Measurements from ENCODE around the gene NCLN.
"Not testable (repeated sequence)": the region's sequence is repeated elsewhere in the genome, so short reads cannot be mapped to it uniquely, and the experiment has no call there.

Gene NCLN

DNA sequence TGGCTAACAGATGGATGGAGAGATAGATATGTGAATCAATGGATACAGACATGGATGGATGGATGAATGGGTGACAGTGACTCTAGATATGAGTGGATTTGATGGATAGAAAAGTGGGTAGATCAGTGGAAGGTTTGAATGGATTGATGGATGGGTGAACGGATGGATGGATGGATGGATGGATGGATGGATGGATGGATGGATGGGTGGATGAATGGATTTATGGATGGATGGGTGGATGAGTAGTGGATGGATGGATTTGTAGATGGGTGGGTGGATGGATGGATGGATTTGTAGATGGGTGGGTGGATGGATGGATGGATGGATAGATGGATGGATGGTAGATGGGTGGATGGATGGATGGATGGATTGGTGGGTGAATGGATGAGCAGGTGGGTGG lies 45.6 kb downstream of the NCLN start:
- no peak for DNase-seq

DNA sequence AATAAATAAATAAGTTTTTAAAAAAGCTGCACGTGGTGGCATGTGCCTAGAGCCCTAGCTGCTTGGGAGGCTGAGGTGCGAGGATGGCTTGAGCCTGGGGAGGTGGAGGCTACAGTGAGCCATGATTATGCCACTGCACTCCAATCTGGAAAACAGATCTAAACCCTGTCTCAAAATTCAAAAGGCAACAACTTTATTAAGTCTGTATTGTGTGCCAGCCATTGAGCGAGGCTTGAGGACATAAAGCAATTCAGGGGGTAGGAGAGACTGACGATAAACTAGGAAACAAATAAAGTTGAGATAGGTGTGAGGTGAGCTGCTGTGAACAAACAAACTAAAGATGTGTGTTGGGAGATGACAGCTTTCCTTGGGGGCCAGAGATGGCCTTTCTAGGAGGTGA lies 47.4 kb downstream of the NCLN start:
- DNase-seq: no peak

DNA sequence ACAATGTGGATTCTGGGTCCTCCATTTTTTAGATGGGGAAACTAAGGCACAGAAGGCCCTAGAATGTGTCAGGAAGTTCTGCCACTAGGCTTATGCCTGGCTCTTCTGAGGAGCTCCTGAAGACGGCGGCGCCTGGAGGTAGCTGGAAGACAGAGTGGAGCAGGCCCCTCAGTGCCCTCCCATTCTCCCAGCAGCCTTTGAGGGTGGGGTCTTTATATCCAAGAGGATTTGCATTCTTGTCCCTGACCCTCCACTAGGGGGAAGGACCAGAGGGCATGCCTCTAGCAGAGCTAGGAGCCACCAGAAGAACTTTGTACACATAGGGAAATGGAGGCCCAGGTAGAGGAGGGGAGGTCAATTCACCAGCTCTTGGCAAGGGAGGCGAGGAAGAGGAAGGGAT lies 48.1 kb downstream of the NCLN start:
- DNase-seq: no peak

DNA sequence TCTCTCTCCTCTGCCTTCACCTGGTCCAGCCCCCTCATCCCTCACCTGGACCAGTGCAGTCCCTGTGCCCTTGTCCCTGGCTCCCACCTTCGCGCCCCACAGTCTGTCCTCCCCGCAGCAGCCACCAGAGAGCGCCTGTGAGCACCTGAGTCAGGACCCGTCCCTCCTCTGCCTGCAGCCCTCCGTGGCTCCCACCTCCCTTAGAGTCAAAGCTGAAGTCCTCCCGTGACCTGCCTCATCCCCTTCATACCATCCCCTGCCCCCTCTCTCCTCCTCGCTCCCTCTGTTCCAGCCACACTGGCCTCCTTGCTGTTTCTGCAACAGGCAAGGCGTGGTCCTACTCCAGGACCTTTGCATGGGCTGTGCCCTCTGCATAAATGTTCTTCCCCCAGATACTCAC lies 49.1 kb downstream of the NCLN start:
- DNase-seq: no peak

DNA sequence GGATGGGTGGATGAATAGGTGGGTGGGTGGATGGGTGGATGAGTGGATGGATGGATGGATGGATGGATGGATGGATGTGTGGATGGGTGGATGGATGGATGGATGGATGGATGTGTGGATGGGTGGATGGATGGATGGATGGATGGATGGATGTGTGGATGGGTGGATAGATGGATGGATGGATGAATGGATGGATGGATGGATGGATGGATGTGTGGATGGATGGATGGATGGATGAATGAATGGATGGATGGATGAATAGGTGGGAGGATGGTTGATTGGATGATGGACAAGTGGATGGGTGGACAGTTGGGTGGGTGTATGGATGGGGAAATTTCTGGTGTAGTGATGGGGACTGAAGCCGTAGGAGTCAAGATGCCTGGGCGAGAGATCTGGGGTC lies 49.9 kb downstream of the NCLN start:
- not testable (repeated sequence) for DNase-seq

DNA sequence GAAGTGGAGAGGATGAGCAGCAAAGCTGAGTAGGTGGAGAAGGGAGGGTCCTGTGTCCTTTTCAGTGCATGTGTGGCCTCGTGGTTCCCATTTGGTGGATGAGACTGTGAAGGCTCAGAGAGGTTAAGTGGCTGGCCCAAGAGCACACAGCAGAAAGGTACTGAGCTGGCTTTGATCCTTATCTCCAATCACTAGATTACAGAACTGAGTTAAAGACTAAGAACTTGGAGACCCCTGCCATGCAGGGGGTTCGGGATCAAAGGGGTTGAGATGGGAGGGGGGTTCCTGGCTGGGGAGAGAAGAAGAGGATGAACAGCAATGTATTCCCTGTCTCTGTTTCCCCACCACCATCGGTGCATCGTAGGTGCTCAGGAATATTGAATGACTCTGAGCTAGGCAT lies 50.5 kb downstream of the NCLN start:
- DNase-seq: no peak

DNA sequence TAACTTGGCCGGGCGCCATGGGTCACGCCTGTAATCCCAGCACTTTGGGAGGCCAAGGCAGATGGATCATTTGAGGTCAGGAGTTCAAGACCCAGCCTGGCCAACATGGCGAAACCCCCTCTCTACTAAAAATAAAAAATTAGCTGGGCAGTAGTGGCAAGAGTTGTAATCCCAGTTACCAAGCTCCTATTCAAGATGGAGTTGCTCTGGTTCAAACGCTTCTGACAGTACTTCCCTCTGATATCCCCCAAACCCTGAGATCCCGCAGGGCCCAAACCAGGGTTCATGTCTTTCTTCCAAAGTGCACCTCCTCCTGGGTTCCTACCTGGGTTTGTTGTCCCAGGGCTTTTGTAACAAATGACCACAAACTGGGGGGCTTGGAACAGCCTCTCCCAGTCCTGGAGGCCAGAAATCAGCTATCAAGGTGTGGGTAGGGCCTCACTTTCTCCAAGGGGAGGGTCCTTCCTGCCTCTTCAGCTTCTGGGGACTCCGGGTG lies 52.4 kb downstream of the NCLN start:
- no peak for DNase-seq

DNA sequence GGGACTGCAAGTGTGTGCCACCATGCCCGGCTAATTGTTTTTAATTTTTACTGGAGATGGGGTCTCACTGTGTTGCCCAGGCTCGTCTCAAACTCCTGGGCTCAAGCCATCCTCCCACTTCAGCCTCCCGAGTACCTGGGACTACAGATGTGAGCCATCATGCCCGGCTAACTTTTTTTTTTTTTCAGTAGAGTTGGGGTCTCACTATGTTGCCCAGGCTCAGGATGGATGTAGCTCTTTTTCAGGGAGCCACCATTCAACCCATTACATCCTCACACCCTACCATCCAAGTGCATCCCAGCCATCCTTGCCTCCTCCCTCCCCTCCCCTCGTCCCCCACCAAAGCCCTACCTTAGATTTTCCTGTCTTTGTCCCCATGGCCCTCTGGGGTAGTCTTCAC lies 53.6 kb downstream of the NCLN start:
- DNase-seq: no peak

DNA sequence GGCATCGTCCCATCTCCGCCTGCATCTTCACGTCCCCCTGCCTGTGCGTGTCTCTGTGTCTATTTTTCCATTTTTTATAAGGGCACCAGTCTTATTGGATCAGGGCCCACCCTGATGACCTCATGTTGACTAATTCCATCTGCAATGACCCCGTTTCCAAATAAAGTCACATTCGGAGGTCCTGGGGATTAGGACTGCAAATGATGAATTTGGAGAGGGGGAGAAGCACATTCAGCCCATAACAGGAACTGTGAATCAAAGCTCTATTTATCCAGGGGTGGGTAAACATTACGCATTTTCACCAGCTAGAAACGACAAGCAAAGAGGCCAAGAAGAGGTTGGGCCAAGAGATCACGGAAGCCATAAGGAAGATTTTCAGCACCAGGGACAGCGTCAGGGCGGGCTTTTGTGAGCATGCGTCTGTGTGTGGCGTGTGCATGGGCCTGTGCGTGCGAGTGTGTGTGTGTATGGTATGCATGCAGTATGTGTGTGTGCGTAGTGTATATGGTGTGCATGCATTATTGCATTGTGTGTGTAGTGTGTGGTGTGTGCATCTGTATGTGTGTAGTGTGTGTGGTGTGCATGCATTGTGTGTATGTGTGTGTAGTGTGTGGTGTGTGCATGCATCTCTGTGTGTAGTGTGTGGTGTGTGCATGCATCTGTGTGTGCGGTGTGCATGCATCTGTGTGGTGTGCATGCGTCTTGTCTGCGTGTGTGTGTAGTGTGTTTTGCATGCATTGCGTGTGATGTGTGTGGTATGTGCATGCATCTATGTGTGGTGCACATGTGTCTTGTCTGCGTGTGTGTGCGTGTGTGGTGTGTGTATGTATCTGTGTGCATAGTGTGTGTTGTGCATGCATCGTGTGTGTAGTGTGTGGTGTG lies 58.3 kb downstream of the NCLN start:
- DNase-seq: peak; percentile 51

DNA sequence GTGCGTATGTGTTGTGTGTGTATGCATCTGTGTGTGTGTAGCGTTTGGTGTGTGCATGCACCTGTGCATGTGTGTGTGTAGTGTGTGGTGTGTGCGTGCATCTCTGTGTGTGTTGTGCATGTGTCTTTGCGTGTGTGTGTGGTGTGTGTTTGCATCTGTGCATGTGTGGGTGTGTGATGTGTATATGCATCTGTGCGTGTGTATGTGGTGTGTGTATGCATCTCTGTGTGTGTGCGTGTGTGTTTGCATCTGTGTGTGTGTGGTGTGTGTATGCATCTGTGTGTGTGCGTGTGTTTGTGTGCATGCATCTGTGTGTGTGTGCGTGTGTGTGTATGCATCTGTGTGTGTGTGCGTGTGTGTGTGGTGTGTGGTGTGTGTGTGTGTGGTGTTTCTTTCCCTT lies 59.3 kb downstream of the NCLN start:
- DNase-seq: no peak

DNA sequence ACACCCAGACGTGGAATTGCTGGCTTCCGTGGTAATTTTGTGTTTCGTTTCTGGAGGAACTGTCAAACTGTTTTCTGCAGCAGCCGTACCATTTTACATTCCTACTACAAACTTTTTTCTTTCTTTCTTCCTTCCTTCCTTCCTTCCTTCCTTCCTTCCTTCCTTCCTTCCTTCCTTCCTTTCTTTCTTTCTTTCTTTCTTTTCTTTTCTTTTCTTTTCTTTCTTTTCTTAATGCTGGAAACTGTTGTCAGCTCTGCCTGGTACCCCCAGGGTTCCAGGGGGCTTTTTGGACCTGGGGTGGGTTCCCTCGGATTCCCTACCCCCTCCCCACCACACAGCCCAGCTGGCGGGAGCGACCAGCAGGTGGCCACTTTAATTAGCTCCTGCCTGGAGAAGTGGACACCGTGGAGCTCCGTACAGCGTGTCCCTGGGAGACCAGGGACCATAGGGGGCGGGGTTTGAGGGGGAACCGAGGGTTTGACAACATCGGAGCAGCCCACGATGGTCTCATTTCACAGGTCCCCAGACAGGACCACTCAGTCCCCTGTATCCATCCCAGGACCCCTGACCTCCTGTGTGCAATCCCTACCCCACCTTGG lies 63.1 kb downstream of the NCLN start:
- DNase-seq: no peak

DNA sequence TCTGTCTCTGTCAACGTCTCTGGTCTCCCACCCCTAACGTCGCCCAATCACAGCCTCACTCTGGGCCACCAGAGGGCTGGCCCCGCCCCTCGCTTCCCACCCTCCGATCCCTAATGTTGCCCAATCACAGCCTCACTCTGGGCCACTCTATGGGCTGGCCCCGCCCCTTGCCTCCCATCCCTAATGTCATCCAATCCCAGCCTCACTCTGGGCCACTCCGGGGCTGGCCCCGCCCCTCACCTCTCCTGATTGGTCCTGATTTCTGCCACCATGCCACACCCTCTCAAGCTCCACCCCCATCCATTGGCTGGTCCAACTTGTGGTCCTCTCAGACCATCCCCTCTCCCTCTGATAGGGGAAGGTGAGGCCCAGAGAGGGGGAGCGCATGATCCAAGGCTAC lies 63.7 kb downstream of the NCLN start:
- no peak for DNase-seq

DNA sequence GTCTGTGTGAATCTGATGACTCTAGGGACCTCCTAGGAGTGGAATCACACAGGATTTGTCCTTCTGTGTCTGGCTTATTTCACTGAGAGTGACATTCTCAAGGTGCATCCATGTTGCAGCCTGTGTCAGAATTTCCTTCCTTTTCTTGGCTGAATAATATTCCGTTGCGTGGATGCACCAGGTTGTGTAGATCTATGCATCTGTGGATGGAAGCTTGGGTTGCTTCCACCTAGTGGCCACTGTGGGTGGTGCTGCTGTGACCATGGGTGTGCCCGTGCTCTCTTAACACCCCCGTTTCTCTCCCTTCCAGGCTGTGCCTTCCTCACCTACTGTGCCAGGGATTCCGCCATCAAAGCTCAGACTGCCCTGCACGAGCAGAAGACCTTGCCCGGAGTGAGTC lies 64.9 kb downstream of the NCLN start:
- DNase-seq: no peak

DNA sequence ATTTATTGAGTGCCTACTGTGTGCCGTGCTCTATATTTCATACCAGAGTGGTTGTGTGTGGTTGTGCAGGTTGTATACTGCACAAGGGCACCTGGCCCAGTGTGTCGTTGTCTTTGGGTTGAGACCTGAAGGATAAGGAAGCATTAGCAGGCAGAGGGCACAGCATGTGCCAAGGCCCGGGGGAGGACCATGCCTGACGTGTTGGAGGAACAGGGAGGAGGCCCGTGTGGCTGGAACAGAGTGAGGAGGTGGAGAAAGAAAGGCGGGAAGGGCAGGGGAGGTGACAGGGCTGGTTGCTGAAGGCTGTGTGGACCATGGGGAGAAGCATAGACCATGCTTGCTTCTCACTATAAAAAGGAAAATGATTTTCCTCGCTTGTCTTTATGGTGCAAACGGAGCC lies 65.5 kb downstream of the NCLN start:
- no peak for DNase-seq

DNA sequence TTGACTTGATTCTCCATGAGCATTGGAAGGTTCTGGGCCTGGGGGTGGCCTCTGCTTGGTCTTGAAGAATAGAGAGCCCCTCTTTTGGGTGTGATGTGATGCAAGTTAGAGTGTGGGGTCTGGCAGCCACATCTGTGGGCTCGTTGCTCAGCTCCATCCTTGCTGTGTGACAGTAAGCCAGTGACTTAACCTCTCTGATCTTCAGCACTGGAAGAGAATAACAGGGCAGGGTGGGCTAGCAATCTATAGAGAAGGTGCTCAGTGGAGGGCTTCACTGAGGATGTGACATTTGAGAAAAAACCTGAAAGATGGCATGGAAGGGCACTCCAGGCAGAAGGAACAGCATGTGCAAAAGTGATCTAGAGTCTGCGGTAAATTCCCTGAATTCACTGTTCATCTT lies 66.9 kb downstream of the NCLN start:
- no peak for DNase-seq

DNA sequence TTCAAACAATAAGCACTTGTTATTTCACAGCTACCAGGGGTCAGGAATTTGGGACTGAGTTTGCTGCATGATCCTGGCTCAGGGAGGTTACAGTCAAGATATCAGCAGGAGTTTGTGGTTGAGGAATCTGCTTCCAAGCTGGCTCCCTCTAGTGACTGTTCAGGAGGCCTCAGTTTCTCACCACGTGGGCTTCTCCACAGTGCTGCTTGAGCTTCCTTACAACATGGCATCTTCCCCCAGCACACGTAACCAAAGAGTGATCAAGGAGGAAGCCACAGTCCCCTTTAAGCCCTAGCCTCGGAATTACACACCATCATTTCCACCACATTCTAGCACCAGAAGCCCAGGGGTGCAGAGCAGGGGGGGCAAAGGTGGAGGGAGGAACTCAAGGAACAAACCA lies 67.5 kb downstream of the NCLN start:
- no peak for DNase-seq

DNA sequence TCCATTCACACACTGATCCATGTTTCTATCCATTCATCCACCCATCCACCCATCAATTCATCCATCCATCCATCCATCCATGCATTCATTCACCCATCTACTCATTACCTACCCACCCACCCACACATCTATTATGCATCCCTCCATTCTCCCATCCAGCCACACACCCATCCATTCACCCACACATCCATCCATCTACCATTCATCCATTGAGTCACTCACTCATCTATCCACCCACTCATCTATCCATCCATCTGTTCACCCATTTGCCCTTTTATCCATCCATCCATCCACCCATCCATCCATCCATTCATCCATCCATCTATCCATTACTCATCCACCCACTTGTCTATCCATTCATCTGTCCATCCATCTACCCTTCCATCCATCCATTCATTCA lies 68.8 kb downstream of the NCLN start:
- no peak for DNase-seq

DNA sequence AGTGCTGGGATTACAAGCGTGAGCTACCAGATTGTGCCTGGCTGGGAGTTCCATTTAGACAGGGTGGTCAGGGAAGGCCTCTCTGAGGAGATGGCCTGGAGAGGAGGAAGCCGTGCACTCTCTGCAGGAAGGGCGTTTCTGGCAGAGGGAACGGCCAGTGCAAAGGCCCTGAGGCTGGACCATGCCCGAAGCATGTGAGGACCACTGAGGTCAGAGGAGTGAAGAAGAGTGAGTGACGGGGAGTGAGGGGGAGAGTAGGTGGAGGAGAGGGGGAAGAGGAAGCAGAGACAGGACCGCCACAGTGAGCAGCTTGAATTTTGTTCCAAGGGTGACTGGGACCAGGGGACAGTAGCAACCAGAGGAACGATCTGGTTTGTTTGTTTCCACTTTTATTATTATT lies 71.3 kb downstream of the NCLN start:
- no peak for DNase-seq

Data from retina (tissue), 1 donor.